Ovary (tissue), 3 donors: Measurements from ENCODE around the gene LRRC59.

Source experiments
- EP300 ChIP-seq: sonication (generic); formaldehyde crosslinking; IDR thresholded peaks from one replicate; pipeline ENCODE4 v1.6.1; 2017; ENCODE audit warnings: antibody characterized with exemption
- POLR2A ChIP-seq: fragments of 450-650 bp; IDR thresholded peaks from one replicate; pipeline ENCODE4 v1.6.1; 2017; ENCODE audit warnings: antibody characterized with exemption, mild to moderate bottlenecking, moderate library complexity
- TF ChIP-seq, protein P1 (sequence below), 3 donors: fragments of 450-650 bp in 2 of 3; fragments of 200-600 bp in 1 of 3; IDR thresholded peaks; one replicate each; pipeline versions ENCODE4 v1.5.1 to v1.8.0; 2016 to 2022; ENCODE audit warnings: antibody characterized with exemption in 3 of 3, mild to moderate bottlenecking in 1 of 3
- donor health status: DM: no; HTN: no; CAD: no.

GRCh38 chr17:50373705-50374104 lies 23.6 kb downstream of the LRRC59 start:
- TF ChIP-seq EP300 (no peak), POLR2A (no peak)
- TF ChIP-seq, protein P1, sequence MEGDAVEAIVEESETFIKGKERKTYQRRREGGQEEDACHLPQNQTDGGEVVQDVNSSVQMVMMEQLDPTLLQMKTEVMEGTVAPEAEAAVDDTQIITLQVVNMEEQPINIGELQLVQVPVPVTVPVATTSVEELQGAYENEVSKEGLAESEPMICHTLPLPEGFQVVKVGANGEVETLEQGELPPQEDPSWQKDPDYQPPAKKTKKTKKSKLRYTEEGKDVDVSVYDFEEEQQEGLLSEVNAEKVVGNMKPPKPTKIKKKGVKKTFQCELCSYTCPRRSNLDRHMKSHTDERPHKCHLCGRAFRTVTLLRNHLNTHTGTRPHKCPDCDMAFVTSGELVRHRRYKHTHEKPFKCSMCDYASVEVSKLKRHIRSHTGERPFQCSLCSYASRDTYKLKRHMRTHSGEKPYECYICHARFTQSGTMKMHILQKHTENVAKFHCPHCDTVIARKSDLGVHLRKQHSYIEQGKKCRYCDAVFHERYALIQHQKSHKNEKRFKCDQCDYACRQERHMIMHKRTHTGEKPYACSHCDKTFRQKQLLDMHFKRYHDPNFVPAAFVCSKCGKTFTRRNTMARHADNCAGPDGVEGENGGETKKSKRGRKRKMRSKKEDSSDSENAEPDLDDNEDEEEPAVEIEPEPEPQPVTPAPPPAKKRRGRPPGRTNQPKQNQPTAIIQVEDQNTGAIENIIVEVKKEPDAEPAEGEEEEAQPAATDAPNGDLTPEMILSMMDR (IDR thresholded peaks at IDR 0.05) = no peak
